ES-I3 (cell line): ENCODE data around the gene NFIB.

Experiments
- H3K36me3 ChIP-seq: 2 replicates; pipeline ENCODE4 v1.6.1; 2013; ENCODE audit warnings: mild to moderate bottlenecking, low read length, control low read depth, moderate library complexity; ENCODE audit not compliant: insufficient read depth
- H3K4me1 ChIP-seq: 2 replicates; pipeline ENCODE4 v1.6.1; 2013; ENCODE audit warnings: mild to moderate bottlenecking, control low read depth, low read length; ENCODE audit not compliant: insufficient read depth
- H3K9ac ChIP-seq: 2 replicates; pipeline ENCODE4 v1.6.1; 2013; ENCODE audit warnings: low read depth, mild to moderate bottlenecking, low read length, moderate library complexity
- H3K9me3 ChIP-seq: 2 replicates; pipeline ENCODE4 v1.6.1; 2013; ENCODE audit warnings: mild to moderate bottlenecking, low read length, moderate library complexity; ENCODE audit not compliant: control insufficient read depth, insufficient read depth

Gene NFIB

DNA sequence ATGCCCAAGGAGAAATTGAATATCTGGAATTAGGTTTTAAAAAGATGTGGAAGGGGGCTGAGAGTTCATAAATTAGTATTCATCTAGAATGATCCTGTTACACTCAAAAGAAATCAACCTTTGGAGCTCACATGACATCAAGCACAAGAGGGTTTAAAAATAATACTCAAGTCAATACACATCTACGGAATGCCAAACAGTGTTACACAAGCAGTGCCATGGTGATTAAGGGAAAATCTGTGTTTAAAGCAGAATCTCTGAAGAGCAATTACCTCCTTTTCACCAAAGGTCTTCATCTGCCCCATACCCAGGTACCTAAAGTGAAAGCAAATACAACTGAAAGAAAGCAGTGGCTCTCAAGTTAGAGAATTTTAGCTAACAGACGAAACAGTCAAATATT lies 261.6 kb downstream of the NFIB start:
- Histone ChIP-seq H3K9me3 (no peaks in the 10 kb centered on the region), H3K4me1 (0 out of 2 replicates have a peak, but pooled peaks cover 6% of the 10 kb centered on the region), H3K9ac (no peak overlapping the region), H3K36me3 (no peaks in the 10 kb centered on the region)

- no peaks in the 10 kb centered on the region for H3K9me3 ChIP-seq
- H3K36me3 ChIP-seq: no peaks in the 10 kb centered on the region
- H3K9ac ChIP-seq: no peak overlapping the region
- H3K4me1 ChIP-seq: 0 out of 2 replicates have a peak, but pooled peaks cover 2% of the 10 kb centered on the region
Measured at GRCh38 chr9:14051419-14051818, 262.5 kb downstream of the NFIB start.

DNA sequence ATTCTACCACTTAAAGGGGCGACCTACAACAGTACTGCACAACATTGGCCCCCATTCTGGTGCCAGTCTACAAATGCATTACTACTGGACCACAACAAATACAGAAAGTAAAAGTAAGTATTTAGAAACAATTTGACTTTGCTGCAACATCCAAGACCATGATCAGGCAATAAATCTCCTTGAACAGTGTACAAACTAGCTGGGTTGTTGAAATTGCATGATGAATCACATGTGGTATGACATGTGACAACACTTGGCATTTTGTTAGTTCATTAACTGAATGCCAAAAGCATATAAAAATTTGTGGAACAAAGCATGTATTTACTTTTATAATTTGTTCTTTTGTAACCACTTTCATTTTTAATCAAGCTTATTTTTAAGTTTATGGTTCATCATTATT lies 270.5 kb downstream of the NFIB start:
- no peaks in the 10 kb centered on the region; the same call in 1 of the 2 replicates for H3K9me3 ChIP-seq
- no peak overlapping the region for H3K9ac ChIP-seq
- no peaks in the 10 kb centered on the region for H3K36me3 ChIP-seq
- no peaks in the 10 kb centered on the region for H3K4me1 ChIP-seq

DNA sequence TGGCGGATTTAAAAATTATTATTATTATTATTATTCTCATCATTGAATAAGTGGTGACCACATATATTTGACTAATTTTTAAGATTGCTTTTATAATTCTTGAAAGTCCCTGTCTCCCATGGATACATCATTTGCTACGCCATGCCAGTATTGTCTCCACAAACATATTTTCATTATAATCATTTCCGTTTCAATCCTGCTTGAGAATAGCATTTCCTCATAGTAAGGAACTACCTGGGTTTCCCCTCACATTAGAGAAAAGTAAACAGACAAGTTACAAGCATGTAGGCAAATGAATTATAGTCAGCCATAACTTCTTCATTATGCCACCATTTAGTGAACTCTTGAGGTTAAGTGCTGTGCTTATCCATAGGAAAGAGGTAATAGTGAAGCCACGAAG lies 276.6 kb downstream of the NFIB start:
- no peaks in the 10 kb centered on the region; the same call in 1 of the 2 replicates for H3K9me3 ChIP-seq
- no peak overlapping the region for H3K9ac ChIP-seq
- no peaks in the 10 kb centered on the region for H3K4me1 ChIP-seq
- no peaks in the 10 kb centered on the region for H3K36me3 ChIP-seq

DNA sequence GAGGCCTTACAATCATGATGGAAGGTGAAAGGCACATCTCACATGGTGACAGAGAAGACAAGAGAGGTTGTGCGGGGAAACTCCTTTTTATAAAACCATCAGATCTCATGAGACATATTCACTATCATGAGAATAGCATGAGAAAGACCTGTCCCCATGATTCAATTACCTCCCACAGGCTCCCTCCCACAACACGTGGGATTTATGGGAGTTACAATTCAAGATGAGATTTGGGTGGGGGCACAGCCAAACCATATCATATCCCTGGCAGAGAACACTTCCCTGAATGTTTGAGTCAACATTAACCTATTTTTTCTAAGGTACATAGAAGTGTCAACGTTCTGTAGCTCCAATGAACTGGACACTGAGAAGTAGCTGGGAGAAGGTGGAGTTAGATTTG lies 280.9 kb downstream of the NFIB start:
- Histone ChIP-seq H3K4me1 (peaks cover 13% of the 10 kb centered on the region; the same call in 1 of the 2 replicates), H3K36me3 (no peaks in the 10 kb centered on the region), H3K9ac (no peak overlapping the region), H3K9me3 (no peaks in the 10 kb centered on the region)
